HepG2 (cell line): Measurements from ENCODE around the gene UBAC1. TPM values are rescaled to one million over a fixed set of nuclear protein-coding genes. Genes with fewer than 3 reads are reported as not detected.

Experiments
- CAMTA2 ChIP-seq: sonication (generic); formaldehyde crosslinking; IDR thresholded peaks from 2 replicates; pipeline ENCODE4 v1.4.0; 2020; ENCODE audit warnings: mild to moderate bottlenecking, missing genetic modification reagents, borderline replicate concordance
- ELF1 ChIP-seq: sonication (generic); formaldehyde crosslinking; IDR thresholded peaks from 2 replicates; pipeline ENCODE4 v1.4.0; 2020; ENCODE audit warnings: missing genetic modification reagents
- HOXA5 ChIP-seq: sonication (generic); formaldehyde crosslinking; IDR thresholded peaks from 2 replicates; pipeline ENCODE4 v1.4.0; 2020; ENCODE audit warnings: missing genetic modification reagents
- HOXA7 ChIP-seq: sonication (generic); formaldehyde crosslinking; IDR thresholded peaks from 2 replicates; pipeline ENCODE4 v1.8.1; 2022; ENCODE audit warnings: mild to moderate bottlenecking, missing genetic modification reagents, moderate library complexity
- ZFP41 ChIP-seq: sonication (generic); formaldehyde crosslinking; IDR thresholded peaks from 2 replicates; pipeline ENCODE4 v1.4.0; 2020; ENCODE audit warnings: mild to moderate bottlenecking, missing genetic modification reagents, borderline replicate concordance
- ZNF205 ChIP-seq: IDR thresholded peaks from 2 replicates; pipeline ENCODE4 v1.6.1; 2018; ENCODE audit warnings: missing biosample characterization, missing genetic modification reagents
- ZNF225 ChIP-seq: sonication (generic); formaldehyde crosslinking; IDR thresholded peaks from 2 replicates; pipeline ENCODE4 v1.4.0; 2020; ENCODE audit warnings: mild to moderate bottlenecking, missing genetic modification reagents
- ZNF274 ChIP-seq: sonication (generic); formaldehyde crosslinking; IDR thresholded peaks from 2 replicates; pipeline ENCODE4 v1.5.1; 2020; ENCODE audit warnings: mild to moderate bottlenecking, missing genetic modification reagents
- ZNF605 ChIP-seq: sonication (generic); formaldehyde crosslinking; IDR thresholded peaks from 2 replicates; pipeline ENCODE4 v1.8.0; 2022; ENCODE audit warnings: mild to moderate bottlenecking, missing genetic modification reagents
- ZNF737 ChIP-seq: sonication (generic); formaldehyde crosslinking; IDR thresholded peaks from 2 replicates; pipeline ENCODE4 v1.5.0; 2020; ENCODE audit warnings: missing genetic modification reagents, mild to moderate bottlenecking, borderline replicate concordance
- polyA plus RNA-seq, 8 experiments: library from polyadenylated mRNA; depleted of rRNA in 3 of 8; stranded (reverse) in 7 of 8; unstranded in 1 of 8; fragments of >200 nt; fragmentation: Illumina TruSeq in 4 of 8; extraction: Trizol in 4 of 8; gene quantifications; 2 replicates each; pipeline versions ENCODE4 v1.2.1 to v1.2.3, GENCODE V29; 2011 to 2016; ENCODE audit warnings: low read depth in 4 of 8, missing spikeins in 1 of 8, mixed read lengths in 1 of 8; ENCODE audit not compliant: insufficient read depth in 1 of 8
- total RNA-seq, 5 experiments: library from RNA; depleted of rRNA; stranded (reverse); fragments of >200 nt; fragmentation: Illumina TruSeq; extraction: Trizol; gene quantifications; 2 replicates each; pipeline ENCODE4 v1.2.3, GENCODE V29; 2016; ENCODE audit warnings: low read depth in 1 of 5
- TF ChIP-seq, protein P1 (sequence below): sonication (generic); formaldehyde crosslinking; IDR thresholded peaks from 2 replicates; pipeline ENCODE4 v1.5.1; 2020; ENCODE audit warnings: mild to moderate bottlenecking, missing genetic modification reagents, moderate library complexity
- TF ChIP-seq, protein P2 (sequence below): sonication (generic); formaldehyde crosslinking; IDR thresholded peaks from 2 replicates; pipeline ENCODE4 v1.4.0; 2020; ENCODE audit warnings: mild to moderate bottlenecking, missing genetic modification reagents
- TF ChIP-seq, protein P3 (sequence below): sonication (generic); formaldehyde crosslinking; IDR thresholded peaks from 2 replicates; pipeline ENCODE4 v1.8.1; 2023; ENCODE audit warnings: mild to moderate bottlenecking, inconsistent platforms, moderate library complexity, missing genetic modification reagents, borderline replicate concordance
- TF ChIP-seq, protein P4 (sequence below): sonication (generic); formaldehyde crosslinking; IDR thresholded peaks from 2 replicates; pipeline ENCODE4 v1.8.1; 2022; ENCODE audit warnings: low read depth, mild to moderate bottlenecking, missing genetic modification reagents

UBAC1 gene
- total and polyA plus RNA-seq, 2 of the 13 experiments (the other 11 are each of a cell fraction or from before 2014, with no cell fraction given), result 32.2 to 34.1 TPM

DNA sequence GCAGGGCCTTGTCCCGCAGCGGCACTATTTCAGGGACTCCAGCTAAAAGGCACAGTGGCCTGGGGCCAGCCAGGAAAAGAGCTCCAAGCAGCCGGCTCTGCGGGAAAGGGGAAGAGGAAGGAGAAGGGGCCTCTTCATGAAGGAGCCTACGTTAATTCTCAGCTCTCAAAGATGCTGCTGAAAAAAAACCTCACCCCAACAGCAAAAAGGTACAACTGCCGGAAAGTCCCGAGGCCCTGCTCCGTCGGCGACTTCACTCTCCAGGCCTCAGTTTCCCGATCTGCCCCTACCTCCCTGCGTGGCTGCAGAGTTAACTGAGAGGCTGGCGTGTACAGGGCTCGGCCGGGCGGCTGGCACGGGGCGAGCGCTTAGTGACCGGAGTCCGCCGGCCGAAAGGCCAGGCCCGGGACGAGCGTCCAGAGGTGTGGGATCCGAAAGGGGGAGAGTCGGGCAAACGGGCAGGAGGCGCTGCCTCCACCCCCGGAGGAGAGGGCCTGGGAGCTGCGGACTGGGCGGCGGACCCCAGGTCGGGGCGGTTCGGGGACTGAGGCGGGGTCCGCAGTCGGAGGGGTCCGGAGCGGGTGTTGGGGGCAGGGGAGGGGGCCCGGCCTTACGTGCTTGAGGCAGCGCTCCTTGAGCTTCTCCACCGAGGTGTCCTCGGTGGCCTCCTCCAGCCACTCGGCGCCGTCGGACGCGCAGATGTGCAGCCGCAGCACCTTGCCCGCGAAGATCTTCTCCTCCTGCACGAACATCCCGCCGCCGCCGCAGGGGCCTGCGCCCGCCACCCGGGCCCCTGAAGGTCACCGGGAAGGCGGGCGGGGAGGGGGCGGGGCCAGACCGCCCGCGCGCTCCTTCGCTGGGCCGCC lies 529 bp downstream of the UBAC1 start (continued):
- TF ChIP-seq HOXA7 (CRISPR knock-in tag) (no peak), ZNF605 (0 out of 2 replicates have a peak, but pooled peaks have one; percentile 52), ZNF737 (CRISPR knock-in tag) (no peak), ZNF274 (CRISPR knock-in tag) (peak; percentile 57; the same call in 1 of the 2 replicates), ELF1 (CRISPR knock-in tag) (no peak), ZNF225 (0 out of 2 replicates have a peak, but pooled peaks have one; percentile 58), HOXA5 (CRISPR knock-in tag) (peak; percentile 56; the same call in 1 of the 2 replicates), CAMTA2 (CRISPR knock-in tag) (no peak), ZNF205 (CRISPR knock-in tag) (no peak), ZFP41 (CRISPR knock-in tag) (no peak)
- TF ChIP-seq, protein P1, sequence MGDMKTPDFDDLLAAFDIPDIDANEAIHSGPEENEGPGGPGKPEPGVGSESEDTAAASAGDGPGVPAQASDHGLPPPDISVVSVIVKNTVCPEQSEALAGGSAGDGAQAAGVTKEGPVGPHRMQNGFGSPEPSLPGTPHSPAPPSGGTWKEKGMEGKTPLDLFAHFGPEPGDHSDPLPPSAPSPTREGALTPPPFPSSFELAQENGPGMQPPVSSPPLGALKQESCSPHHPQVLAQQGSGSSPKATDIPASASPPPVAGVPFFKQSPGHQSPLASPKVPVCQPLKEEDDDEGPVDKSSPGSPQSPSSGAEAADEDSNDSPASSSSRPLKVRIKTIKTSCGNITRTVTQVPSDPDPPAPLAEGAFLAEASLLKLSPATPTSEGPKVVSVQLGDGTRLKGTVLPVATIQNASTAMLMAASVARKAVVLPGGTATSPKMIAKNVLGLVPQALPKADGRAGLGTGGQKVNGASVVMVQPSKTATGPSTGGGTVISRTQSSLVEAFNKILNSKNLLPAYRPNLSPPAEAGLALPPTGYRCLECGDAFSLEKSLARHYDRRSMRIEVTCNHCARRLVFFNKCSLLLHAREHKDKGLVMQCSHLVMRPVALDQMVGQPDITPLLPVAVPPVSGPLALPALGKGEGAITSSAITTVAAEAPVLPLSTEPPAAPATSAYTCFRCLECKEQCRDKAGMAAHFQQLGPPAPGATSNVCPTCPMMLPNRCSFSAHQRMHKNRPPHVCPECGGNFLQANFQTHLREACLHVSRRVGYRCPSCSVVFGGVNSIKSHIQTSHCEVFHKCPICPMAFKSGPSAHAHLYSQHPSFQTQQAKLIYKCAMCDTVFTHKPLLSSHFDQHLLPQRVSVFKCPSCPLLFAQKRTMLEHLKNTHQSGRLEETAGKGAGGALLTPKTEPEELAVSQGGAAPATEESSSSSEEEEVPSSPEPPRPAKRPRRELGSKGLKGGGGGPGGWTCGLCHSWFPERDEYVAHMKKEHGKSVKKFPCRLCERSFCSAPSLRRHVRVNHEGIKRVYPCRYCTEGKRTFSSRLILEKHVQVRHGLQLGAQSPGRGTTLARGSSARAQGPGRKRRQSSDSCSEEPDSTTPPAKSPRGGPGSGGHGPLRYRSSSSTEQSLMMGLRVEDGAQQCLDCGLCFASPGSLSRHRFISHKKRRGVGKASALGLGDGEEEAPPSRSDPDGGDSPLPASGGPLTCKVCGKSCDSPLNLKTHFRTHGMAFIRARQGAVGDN, result peak; percentile 65
- TF ChIP-seq, protein P2, sequence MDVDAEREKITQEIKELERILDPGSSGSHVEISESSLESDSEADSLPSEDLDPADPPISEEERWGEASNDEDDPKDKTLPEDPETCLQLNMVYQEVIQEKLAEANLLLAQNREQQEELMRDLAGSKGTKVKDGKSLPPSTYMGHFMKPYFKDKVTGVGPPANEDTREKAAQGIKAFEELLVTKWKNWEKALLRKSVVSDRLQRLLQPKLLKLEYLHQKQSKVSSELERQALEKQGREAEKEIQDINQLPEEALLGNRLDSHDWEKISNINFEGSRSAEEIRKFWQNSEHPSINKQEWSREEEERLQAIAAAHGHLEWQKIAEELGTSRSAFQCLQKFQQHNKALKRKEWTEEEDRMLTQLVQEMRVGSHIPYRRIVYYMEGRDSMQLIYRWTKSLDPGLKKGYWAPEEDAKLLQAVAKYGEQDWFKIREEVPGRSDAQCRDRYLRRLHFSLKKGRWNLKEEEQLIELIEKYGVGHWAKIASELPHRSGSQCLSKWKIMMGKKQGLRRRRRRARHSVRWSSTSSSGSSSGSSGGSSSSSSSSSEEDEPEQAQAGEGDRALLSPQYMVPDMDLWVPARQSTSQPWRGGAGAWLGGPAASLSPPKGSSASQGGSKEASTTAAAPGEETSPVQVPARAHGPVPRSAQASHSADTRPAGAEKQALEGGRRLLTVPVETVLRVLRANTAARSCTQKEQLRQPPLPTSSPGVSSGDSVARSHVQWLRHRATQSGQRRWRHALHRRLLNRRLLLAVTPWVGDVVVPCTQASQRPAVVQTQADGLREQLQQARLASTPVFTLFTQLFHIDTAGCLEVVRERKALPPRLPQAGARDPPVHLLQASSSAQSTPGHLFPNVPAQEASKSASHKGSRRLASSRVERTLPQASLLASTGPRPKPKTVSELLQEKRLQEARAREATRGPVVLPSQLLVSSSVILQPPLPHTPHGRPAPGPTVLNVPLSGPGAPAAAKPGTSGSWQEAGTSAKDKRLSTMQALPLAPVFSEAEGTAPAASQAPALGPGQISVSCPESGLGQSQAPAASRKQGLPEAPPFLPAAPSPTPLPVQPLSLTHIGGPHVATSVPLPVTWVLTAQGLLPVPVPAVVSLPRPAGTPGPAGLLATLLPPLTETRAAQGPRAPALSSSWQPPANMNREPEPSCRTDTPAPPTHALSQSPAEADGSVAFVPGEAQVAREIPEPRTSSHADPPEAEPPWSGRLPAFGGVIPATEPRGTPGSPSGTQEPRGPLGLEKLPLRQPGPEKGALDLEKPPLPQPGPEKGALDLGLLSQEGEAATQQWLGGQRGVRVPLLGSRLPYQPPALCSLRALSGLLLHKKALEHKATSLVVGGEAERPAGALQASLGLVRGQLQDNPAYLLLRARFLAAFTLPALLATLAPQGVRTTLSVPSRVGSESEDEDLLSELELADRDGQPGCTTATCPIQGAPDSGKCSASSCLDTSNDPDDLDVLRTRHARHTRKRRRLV (CRISPR knock-in tag), result no peak
- TF ChIP-seq, protein P3, sequence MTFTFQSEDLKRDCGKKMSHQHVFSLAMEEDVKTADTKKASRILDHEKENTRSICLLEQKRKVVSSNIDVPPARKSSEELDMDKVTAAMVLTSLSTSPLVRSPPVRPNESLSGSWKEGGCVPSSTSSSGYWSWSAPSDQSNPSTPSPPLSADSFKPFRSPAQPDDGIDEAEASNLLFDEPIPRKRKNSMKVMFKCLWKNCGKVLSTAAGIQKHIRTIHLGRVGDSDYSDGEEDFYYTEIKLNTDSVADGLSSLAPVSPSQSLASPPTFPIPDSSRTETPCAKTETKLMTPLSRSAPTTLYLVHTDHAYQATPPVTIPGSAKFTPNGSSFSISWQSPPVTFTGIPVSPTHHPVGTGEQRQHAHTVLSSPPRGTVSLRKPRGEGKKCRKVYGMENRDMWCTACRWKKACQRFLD, result no peak
- TF ChIP-seq, protein P4, sequence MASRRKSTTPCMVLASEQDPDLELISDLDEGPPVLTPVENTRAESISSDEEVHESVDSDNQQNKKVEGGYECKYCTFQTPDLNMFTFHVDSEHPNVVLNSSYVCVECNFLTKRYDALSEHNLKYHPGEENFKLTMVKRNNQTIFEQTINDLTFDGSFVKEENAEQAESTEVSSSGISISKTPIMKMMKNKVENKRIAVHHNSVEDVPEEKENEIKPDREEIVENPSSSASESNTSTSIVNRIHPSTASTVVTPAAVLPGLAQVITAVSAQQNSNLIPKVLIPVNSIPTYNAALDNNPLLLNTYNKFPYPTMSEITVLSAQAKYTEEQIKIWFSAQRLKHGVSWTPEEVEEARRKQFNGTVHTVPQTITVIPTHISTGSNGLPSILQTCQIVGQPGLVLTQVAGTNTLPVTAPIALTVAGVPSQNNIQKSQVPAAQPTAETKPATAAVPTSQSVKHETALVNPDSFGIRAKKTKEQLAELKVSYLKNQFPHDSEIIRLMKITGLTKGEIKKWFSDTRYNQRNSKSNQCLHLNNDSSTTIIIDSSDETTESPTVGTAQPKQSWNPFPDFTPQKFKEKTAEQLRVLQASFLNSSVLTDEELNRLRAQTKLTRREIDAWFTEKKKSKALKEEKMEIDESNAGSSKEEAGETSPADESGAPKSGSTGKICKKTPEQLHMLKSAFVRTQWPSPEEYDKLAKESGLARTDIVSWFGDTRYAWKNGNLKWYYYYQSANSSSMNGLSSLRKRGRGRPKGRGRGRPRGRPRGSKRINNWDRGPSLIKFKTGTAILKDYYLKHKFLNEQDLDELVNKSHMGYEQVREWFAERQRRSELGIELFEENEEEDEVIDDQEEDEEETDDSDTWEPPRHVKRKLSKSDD, result no peak
